ENCODE data around the gene RXRA.

RXRA gene

GRCh38 chr9:134284273-134284672 lies 42.0 kb upstream of the RXRA start:
- DNase-seq (ENCODE audit: low spot score), result no peak
- TF ChIP-seq CTCF (IDR thresholded peaks at IDR 0.05), result no peak
- Histone ChIP-seq H3K27ac (no peak overlapping the region), H3K4me3 (no peak overlapping the region)

DNA sequence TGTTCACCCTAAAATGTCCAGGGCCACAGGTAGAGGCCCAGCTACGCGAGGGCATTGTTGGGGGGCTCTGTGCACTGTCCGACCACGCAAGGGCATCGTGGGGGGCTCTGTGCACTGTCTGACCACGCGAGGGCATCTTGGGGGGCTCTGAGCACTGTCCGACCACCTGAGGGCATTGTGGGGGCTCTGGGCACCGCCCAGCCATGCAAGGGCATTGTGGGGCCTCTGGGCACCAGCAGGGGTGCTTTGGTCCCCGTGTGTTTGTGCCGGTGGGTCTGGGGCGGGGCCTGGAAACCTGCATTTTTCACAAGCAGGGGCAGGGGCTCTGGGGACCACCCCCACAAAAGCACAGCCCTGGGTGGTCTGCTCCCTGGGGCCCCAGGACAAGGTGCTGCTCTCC lies 41.5 kb upstream of the RXRA start:
- no peak for TF ChIP-seq CTCF (IDR thresholded peaks at IDR 0.05)
- DNase-seq (ENCODE audit: low spot score), result no peak
- Histone ChIP-seq H3K4me3 (no peak overlapping the region), H3K27ac (no peak overlapping the region)

- no peak for TF ChIP-seq CTCF (IDR thresholded peaks at IDR 0.05)
- H3K27ac ChIP-seq, result no peak overlapping the region
- DNase-seq (ENCODE audit: low spot score), result no peak
- no peak overlapping the region for H3K4me3 ChIP-seq
These were observed 40.9 kb upstream of the RXRA start for GRCh38 chr9:134285215-134285845.

DNA sequence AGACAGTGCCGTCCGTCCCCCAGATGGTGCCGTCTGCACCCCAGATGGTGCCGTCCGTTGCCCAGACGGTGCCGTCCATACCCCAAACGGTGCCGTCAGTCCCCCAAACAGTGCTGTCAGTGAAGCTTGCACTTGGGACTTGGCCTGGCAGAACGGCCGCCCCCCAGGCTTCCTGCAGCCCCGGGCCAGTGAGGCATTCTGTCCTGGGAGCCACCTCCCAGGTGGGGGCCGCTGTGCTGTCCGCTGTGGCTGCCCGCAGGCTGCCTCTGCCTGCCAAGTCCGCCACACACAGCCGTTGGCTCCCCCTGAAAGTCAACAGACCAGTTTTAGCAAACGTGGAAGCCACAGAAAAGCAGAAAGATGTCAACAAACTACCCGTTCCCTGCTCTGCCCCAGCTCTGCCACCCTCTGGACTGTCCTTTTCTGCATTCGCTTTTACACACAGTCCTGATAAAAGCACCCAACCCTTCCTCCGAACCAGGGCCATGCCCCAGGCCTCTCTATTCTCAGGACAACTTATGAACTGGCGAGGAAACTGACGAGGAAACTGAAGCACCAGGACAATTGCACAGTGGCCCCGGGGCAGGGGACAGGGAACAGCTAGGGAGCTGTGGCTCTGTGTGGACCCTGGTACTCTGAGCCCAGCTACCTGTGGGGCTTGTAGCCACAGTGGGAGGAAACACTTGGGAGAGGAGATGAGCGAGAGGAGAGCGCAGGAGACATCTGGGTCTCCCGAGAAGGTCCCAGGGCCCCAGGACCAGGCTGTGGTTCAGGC lies 39.6 kb upstream of the RXRA start:
- Histone ChIP-seq H3K4me3 (no peak overlapping the region), H3K27ac (no peak overlapping the region)
- DNase-seq (ENCODE audit: low spot score), result no peak
- TF ChIP-seq CTCF (IDR thresholded peaks at IDR 0.05), result no peak

- no peak for TF ChIP-seq CTCF (IDR thresholded peaks at IDR 0.05)
- no peak overlapping the region for H3K4me3 ChIP-seq
- DNase-seq (ENCODE audit: low spot score), result no peak
- H3K27ac ChIP-seq, result no peak overlapping the region
These were observed 38.4 kb upstream of the RXRA start for GRCh38 chr9:134287591-134288491.

DNA sequence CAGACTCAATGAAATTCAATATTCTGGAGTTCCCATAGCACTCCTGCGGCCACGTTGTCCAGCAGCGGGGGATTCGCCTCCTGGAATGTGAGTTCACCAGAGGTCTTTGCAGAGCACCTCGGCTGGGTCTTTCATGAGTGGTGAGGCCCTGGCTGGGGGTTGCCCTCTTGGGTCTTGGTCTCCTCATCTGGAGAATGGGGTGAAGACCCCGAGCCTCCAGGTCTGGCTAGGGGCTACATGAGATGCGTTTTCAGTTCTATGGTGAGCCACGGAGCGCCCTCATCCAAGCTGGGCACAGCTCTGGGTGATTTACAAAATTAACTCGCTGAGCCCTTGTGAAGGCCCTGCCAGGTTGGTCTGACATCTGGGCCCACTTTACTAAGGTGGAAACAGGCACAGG lies 37.5 kb upstream of the RXRA start:
- DNase-seq (ENCODE audit: low spot score), result no peak
- no peak for TF ChIP-seq CTCF (IDR thresholded peaks at IDR 0.05)
- no peak overlapping the region for H3K27ac ChIP-seq
- H3K4me3 ChIP-seq, result no peak overlapping the region

Data from coronary artery (tissue), 2 donors.